Thoracic aorta (tissue), 2 donors: ENCODE data around the gene INPP5D. TPM values are rescaled to one million over a fixed set of nuclear protein-coding genes. Genes with fewer than 3 reads are reported as not detected.

Experiments
- ATAC-seq: fragments of 150-250 bp; one replicate; pipeline ENCODE4 v1.8.0; 2017; ENCODE audit warnings: low read depth; ENCODE audit not compliant: insufficient number of reproducible peaks, low FRiP score
- DNase-seq: peaks from one replicate; pipeline ENCODE4 v3.0.0-alpha.2; 2020; ENCODE audit warnings: low spot score
- H3K27ac ChIP-seq, 2 donors: fragments of 200-600 bp; sonication (generic); 1 replicate in 1 of 2; 2 replicates in 1 of 2; pipeline ENCODE4 v1.5.1; 2016; ENCODE audit warnings: mild to moderate bottlenecking in 2 of 2, moderate library complexity in 2 of 2
- H3K27me3 ChIP-seq: fragments of 200-600 bp; sonication (generic); replicated peaks from 2 replicates; pipeline ENCODE4 v1.6.0; 2016; ENCODE audit warnings: mild to moderate bottlenecking; ENCODE audit not compliant: insufficient read depth
- H3K36me3 ChIP-seq: fragments of 200-600 bp; sonication (generic); one replicate; pipeline ENCODE4 v1.5.1; 2016
- H3K4me1 ChIP-seq, 2 donors: fragments of 200-600 bp; sonication (generic); 1 replicate in 1 of 2; 2 replicates in 1 of 2; pipeline versions ENCODE4 v1.5.1 to v1.6.0; 2016; ENCODE audit warnings: low read depth in 2 of 2, mild to moderate bottlenecking in 1 of 2; ENCODE audit not compliant: control insufficient read depth in 1 of 2
- H3K4me3 ChIP-seq: fragments of 200-600 bp; sonication (generic); 2 replicates; pipeline ENCODE4 v1.5.1; 2016; ENCODE audit warnings: mild to moderate bottlenecking
- H3K9me3 ChIP-seq: fragments of 200-600 bp; sonication (generic); 2 replicates; pipeline ENCODE4 v1.5.1; 2016
- total RNA-seq, 2 donors: library from RNA; depleted of rRNA; stranded (reverse); fragments of >200 nt; gene quantifications; one replicate each; pipeline versions ENCODE4 v1.1.0 to v1.2.3, GENCODE V29; 2016
- TF ChIP-seq, protein P1 (sequence below): fragments of 200-600 bp; sonication (generic); IDR thresholded peaks from one replicate; pipeline ENCODE4 v1.5.1; 2019; ENCODE audit warnings: antibody characterized with exemption

Gene INPP5D
- total RNA-seq, 2 donors from 2014 or later = 24.2 to 49.7 TPM

DNA sequence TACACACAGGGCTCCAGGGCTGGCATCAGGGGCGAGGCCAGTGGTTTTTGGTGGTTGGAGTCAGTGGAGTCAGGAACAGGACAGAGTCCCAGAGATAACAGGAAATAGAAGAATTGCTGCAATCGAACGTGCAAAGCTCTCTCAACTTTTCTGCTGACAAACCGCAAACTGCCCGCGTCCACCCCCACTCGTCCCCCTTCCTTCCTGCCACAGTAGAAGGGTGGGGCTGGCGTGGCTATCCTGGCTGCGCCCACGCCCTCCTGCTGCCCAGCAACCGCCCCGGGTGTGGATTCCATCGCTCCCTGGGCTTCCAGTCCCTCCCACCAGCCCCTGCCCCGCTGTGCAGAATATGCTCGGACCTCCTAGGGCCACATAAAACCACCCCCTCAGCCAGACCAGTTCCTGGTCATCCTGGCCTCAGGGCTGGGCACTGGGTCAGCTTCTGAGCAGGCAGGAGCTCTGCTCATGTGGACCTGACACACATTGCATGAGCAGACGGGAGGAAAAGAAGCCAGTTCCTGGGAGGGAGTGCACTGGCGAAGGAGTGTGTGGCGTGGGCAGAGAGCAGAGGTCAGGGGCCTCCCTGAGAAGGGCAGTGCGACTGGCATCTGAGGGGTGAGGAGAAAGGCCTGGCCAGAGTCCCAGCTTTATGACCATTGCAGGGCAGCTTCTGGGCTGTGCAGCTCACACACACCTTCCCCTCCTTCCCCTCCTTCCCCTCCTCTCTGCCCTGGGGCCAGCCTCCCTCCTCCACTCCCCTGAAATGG is 105.9 kb downstream of the INPP5D start:
- ATAC-seq (no peak), DNase-seq (no peak)
- Histone ChIP-seq H3K4me3 (no peak overlapping the region), H3K27me3 (no peaks in the 10 kb centered on the region), H3K9me3 (no peaks in the 10 kb centered on the region), H3K4me1 (no peaks in the 10 kb centered on the region), H3K27ac (no peak overlapping the region), H3K36me3 (no peaks in the 10 kb centered on the region)
- TF ChIP-seq, protein P1, sequence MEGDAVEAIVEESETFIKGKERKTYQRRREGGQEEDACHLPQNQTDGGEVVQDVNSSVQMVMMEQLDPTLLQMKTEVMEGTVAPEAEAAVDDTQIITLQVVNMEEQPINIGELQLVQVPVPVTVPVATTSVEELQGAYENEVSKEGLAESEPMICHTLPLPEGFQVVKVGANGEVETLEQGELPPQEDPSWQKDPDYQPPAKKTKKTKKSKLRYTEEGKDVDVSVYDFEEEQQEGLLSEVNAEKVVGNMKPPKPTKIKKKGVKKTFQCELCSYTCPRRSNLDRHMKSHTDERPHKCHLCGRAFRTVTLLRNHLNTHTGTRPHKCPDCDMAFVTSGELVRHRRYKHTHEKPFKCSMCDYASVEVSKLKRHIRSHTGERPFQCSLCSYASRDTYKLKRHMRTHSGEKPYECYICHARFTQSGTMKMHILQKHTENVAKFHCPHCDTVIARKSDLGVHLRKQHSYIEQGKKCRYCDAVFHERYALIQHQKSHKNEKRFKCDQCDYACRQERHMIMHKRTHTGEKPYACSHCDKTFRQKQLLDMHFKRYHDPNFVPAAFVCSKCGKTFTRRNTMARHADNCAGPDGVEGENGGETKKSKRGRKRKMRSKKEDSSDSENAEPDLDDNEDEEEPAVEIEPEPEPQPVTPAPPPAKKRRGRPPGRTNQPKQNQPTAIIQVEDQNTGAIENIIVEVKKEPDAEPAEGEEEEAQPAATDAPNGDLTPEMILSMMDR = no peak

DNA sequence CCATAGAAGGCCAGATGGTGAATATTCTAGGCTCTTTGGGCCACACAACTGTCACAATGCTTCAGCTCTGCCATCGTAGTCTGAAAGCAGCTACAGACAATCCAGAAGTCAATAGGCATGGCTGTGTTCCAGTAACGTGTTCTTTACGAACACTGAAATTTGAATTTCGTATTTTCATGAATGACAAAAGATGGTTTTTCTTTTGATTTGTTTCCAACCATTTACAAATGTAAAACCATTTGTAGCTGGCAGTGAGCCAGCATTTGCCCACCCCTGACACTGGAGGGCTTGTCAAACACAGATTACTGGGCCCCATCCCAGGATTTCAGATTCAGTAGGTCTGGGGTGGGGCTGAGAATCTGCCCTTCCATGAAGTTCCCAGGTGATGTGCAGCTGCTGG is 108.3 kb downstream of the INPP5D start:
- no peaks in the 10 kb centered on the region for H3K4me1 ChIP-seq
- no peaks in the 10 kb centered on the region for H3K36me3 ChIP-seq
- TF ChIP-seq, protein P1 = no peak
- ATAC-seq (no peak), DNase-seq (no peak)
- H3K9me3 ChIP-seq = no peaks in the 10 kb centered on the region
- H3K4me3 ChIP-seq = no peak overlapping the region
- H3K27me3 ChIP-seq = no peaks in the 10 kb centered on the region
- no peak overlapping the region for H3K27ac ChIP-seq

DNA sequence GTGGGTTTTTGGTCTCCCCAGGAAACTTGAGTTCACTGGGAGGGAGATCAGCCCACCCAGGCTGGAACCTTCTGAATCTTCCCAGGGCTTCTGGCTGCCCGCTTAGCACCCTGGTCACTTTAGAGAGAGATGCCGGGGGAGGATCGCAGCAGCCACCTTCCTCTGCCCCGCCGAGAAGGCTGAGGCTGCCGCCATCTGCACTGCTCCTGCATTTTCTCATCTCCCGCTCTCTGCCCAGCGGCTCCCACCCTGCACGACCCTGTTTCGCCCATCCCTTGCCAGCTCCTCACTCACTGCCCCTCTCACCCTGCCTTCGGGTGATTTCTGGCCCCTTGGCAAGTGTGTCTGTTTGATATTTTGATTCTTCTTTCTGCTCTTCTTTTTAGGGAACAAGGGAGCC is 108.8 kb downstream of the INPP5D start:
- no peaks in the 10 kb centered on the region for H3K4me1 ChIP-seq

DNA sequence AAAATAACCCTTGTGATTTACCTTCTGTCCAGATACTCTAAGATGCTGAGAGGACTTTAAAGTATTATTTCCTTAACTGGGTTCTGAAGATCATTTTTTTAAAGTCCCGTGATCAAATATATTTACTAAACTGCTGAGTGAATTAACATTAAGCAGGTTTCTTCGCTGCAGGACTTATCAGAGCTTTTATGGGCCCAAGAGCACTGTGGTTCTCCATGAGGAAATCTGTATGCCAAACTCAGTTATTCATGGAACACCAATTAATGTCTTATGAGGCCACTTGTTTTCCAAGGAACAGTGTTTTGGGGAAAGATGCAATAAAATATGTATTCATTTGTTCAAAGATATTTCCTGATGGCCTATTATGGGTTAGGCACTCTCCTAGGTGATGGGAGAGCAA is 111.2 kb downstream of the INPP5D start:
- no peaks in the 10 kb centered on the region for H3K4me1 ChIP-seq
- H3K4me3 ChIP-seq = no peak overlapping the region
- H3K27ac ChIP-seq = no peak overlapping the region
- DNase-seq = no peak
- ATAC-seq = no peak
- TF ChIP-seq, protein P1 = no peak
- H3K36me3 ChIP-seq = no peaks in the 10 kb centered on the region
- no peaks in the 10 kb centered on the region for H3K9me3 ChIP-seq
- no peaks in the 10 kb centered on the region for H3K27me3 ChIP-seq

More for the DNA sequence above, 108.8 kb downstream of the INPP5D start:
- no peaks in the 10 kb centered on the region for H3K36me3 ChIP-seq
- H3K27ac ChIP-seq = no peak overlapping the region
- DNase-seq = no peak
- no peaks in the 10 kb centered on the region for H3K27me3 ChIP-seq
- no peak for ATAC-seq
- H3K4me3 ChIP-seq = no peak overlapping the region
- H3K9me3 ChIP-seq = no peaks in the 10 kb centered on the region
- TF ChIP-seq, protein P1 = no peak

DNA sequence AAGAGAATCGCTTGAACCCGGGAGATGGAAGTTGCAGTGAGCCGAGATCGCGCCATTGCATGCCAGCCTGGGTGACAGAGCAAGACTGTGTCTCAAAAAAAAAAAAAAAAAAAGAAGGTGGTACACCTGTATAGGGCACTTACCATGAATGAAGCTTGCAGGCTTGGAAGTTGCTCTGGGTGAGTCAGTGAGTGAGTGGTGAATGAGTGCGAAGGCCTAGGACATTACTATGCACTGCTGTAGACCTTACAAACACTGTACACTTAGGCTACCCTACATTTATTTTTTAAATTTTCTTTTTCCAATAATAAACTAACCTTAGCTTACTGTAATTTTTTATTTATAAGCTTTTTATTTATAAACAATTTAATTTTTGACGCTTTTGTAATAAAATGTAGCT is 113.0 kb downstream of the INPP5D start:
- no peak for ATAC-seq
- no peaks in the 10 kb centered on the region for H3K27me3 ChIP-seq

More for the DNA sequence above, 113.0 kb downstream of the INPP5D start:
- DNase-seq = no peak
- TF ChIP-seq, protein P1 = no peak
- no peaks in the 10 kb centered on the region for H3K4me1 ChIP-seq
- no peaks in the 10 kb centered on the region for H3K9me3 ChIP-seq
- H3K36me3 ChIP-seq = no peaks in the 10 kb centered on the region
- no peak overlapping the region for H3K27ac ChIP-seq
- no peak overlapping the region for H3K4me3 ChIP-seq
